ENCODE results near the gene LACTB. TPM values are rescaled to one million over a fixed set of nuclear protein-coding genes. Genes with fewer than 3 reads are reported as not detected.
A peak's percentile ranks its signal among the peaks of the same experiment; 100 is the strongest.
"Not testable (repeated sequence)": the region's sequence is repeated elsewhere in the genome, so short reads cannot be mapped to it uniquely, and the experiment has no call there.

LACTB gene
- total and polyA plus RNA-seq, 2 of the 13 experiments (the other 11 are each of a cell fraction or from before 2014, with no cell fraction given) = 14.8 to 23.0 TPM

GRCh38 chr15:63099581-63099980, 22.1 kb upstream of the LACTB start:
- in situ Hi-C loops (cut with HindIII; ENCODE audit: extremely low pct_ligation_motif_present, low pct_unique_long_range_greater_than_20kb) = loop anchor here (10.0 kb wide), 1 partner anchor 315 kb away; no protein-coding TSS in a partner anchor
- H3K27ac ChIP-seq (ENCODE audit: extremely low read length, insufficient read depth, low read length); H3K27me3 ChIP-seq (ENCODE audit: control insufficient read depth in 1 of 2, insufficient read depth in 2 of 2, low read length in 2 of 2); intact Hi-C loops (cut with micrococcal nuclease; ENCODE audit: unreplicated experiment); DNase-seq (ENCODE audit: low spot score); H4K20me1 ChIP-seq (ENCODE audit: insufficient read depth, low read length); ATAC-seq; BruUV-seq (replicated peaks); H3K9ac ChIP-seq (ENCODE audit: insufficient read depth, low read depth, low read length); H3K9me3 ChIP-seq (ENCODE audit: low read length); H3K4me2 ChIP-seq (ENCODE audit: low read depth, low read length); CTCF ChIA-PET (ENCODE audit: low intra/inter-chr PET ratio, low total read pairs); H3K79me2 ChIP-seq (ENCODE audit: insufficient read depth, low read length); FAIRE-seq; H3K36me3 ChIP-seq (replicated peaks in 1 of 2; ENCODE audit: control insufficient read depth in 1 of 2, insufficient read depth in 2 of 2, low read length in 2 of 2); POLR2A ChIA-PET; H2AFZ ChIP-seq (ENCODE audit: low read length); H3K4me3 ChIP-seq (replicated peaks in 1 of 3; ENCODE audit: insufficient read depth in 1 of 3, low read depth in 2 of 3, low read length in 3 of 3); TF ChIP-seq SOX13 (IDR thresholded peaks at IDR 0.05); NR2F6 (CRISPR knock-in tag; IDR thresholded peaks at IDR 0.05): not testable (repeated sequence)
- peaks cover 36% of the 10 kb centered on the region for H3K4me1 ChIP-seq (ENCODE audit: insufficient read depth, low read length)
- TF ChIP-seq SOX13 (CRISPR knock-in tag; conservative IDR thresholded peaks at IDR 0.05 in 1 of 2, IDR thresholded peaks at IDR 0.05 in 1 of 2) (peak in 1 of 2 experiments; percentile 63; a peak in 1 of 4 replicates), RARA (CRISPR knock-in tag; IDR thresholded peaks at IDR 0.05) (peak; percentile 54), BCL6 (CRISPR knock-in tag; IDR thresholded peaks at IDR 0.05) (peak; percentile 84), NR2F6 (IDR thresholded peaks at IDR 0.05) (0 out of 2 replicates have a peak, but pooled peaks have one; percentile 27), SOX5 (CRISPR knock-in tag; IDR thresholded peaks at IDR 0.05; ENCODE audit: borderline replicate concordance) (0 out of 2 replicates have a peak, but pooled peaks have one; percentile 43)
- 6% methylated on average over 5 of the region's 5 CpGs for WGBS (ENCODE audit: low lambda C conversion rate)

GRCh38 chr15:63103416-63103815, 18.2 kb upstream of the LACTB start:
- ATAC-seq = no peak
- TF ChIP-seq ISX (CRISPR knock-in tag; conservative IDR thresholded peaks at IDR 0.05) (no peak), ARID4A (CRISPR knock-in tag; IDR thresholded peaks at IDR 0.05; ENCODE audit: borderline replicate concordance) (no peak), SYNCRIP (IDR thresholded peaks at IDR 0.05; ENCODE audit: insufficient read depth, low read depth, low read length) (no peak), RELA (CRISPR knock-in tag; IDR thresholded peaks at IDR 0.05) (no peak), AHR (CRISPR knock-in tag; IDR thresholded peaks at IDR 0.05) (no peak), RBM22 (optimal IDR thresholded peaks at IDR 0.05; ENCODE audit: low read length) (no peak)
- Histone ChIP-seq H3K27me3 (ENCODE audit: control insufficient read depth in 1 of 2, insufficient read depth in 2 of 2, low read length in 2 of 2) (no peaks in the 10 kb centered on the region), H3K9ac (ENCODE audit: insufficient read depth, low read depth, low read length) (no peak overlapping the region), H3K4me1 (ENCODE audit: insufficient read depth, low read length) (peaks cover 42% of the 10 kb centered on the region), H3K36me3 (replicated peaks in 1 of 2; ENCODE audit: control insufficient read depth in 1 of 2, insufficient read depth in 2 of 2, low read length in 2 of 2) (no peaks in the 10 kb centered on the region), H3K27ac (ENCODE audit: extremely low read length, insufficient read depth, low read length) (no peak overlapping the region), H3K79me2 (ENCODE audit: insufficient read depth, low read length) (no peaks in the 10 kb centered on the region), H4K20me1 (ENCODE audit: insufficient read depth, low read length) (no peaks in the 10 kb centered on the region), H3K9me3 (ENCODE audit: low read length) (no peaks in the 10 kb centered on the region), H3K4me2 (ENCODE audit: low read depth, low read length) (no peak overlapping the region), H3K4me3 (replicated peaks in 1 of 3; ENCODE audit: insufficient read depth in 1 of 3, low read depth in 2 of 3, low read length in 3 of 3) (no peak overlapping the region), H2AFZ (ENCODE audit: low read length) (no peak overlapping the region)
- CTCF ChIA-PET (ENCODE audit: low intra/inter-chr PET ratio, low total read pairs) = no interaction called here
- FAIRE-seq = no peak
- POLR2A ChIA-PET = interaction anchor here (0.5 kb wide), 1 partner anchor 86 kb away, joined by 3 read pairs; no protein-coding TSS in a partner anchor
- BruUV-seq (replicated peaks) = no TSS peak
- in situ Hi-C loops (cut with HindIII; ENCODE audit: extremely low pct_ligation_motif_present, low pct_unique_long_range_greater_than_20kb) = no loop called here
- intact Hi-C loops (cut with micrococcal nuclease; ENCODE audit: unreplicated experiment) = no loop called here
- 82% methylated on average over 3 of the region's 3 CpGs for WGBS (ENCODE audit: low lambda C conversion rate)
- DNase-seq (ENCODE audit: low spot score) = no peak

All from HepG2 (cell line).